Epithelial cell of esophagus (primary cell): ENCODE measurements around the gene ANAPC10.

Source experiments
- DNase-seq: peaks from one replicate; pipeline ENCODE4 v3.0.0; 2010; ENCODE audit warnings: low read depth
- H3K4me3 ChIP-seq: 2 replicates; pipeline ENCODE4 v1.5.1; 2011; ENCODE audit warnings: mild to moderate bottlenecking, low read length, control low read depth
- CTCF ChIP-seq: IDR thresholded peaks from 2 replicates; pipeline ENCODE4 v1.5.1; 2011; ENCODE audit warnings: low read depth, mild to moderate bottlenecking, low read length, control low read depth, inconsistent platforms; ENCODE audit not compliant: insufficient read depth; ENCODE audit errors: missing control alignments

The ANAPC10 gene

GRCh38 chr4:145056325-145057130, 41.5 kb downstream of the ANAPC10 start:
- no peak for DNase-seq
- H3K4me3 ChIP-seq = no peak overlapping the region
- no peak for TF ChIP-seq CTCF

GRCh38 chr4:145055533-145056257, 42.3 kb downstream of the ANAPC10 start:
- TF ChIP-seq CTCF = no peak
- H3K4me3 ChIP-seq = no peak overlapping the region
- no peak for DNase-seq

GRCh38 chr4:145049241-145049640, 48.8 kb downstream of the ANAPC10 start:
- TF ChIP-seq CTCF = no peak
- no peak for DNase-seq

GRCh38 chr4:145048817-145049216, 49.2 kb downstream of the ANAPC10 start:
- no peak for DNase-seq
- no peak overlapping the region for H3K4me3 ChIP-seq
- TF ChIP-seq CTCF = no peak

More at GRCh38 chr4:145049241-145049640, 48.8 kb downstream of the ANAPC10 start:
- H3K4me3 ChIP-seq = no peak overlapping the region

- DNase-seq = no peak
- TF ChIP-seq CTCF = no peak
- H3K4me3 ChIP-seq = no peak overlapping the region
Observed at GRCh38 chr4:145047151-145047550, 50.8 kb downstream of the ANAPC10 start.

- no peak for DNase-seq
- no peak for TF ChIP-seq CTCF
- H3K4me3 ChIP-seq = no peak overlapping the region
Observed at GRCh38 chr4:145045180-145045579, 52.8 kb downstream of the ANAPC10 start.
